SK-N-SH treated with all-trans-retinoic acid at 6 μM for 48 hours (cell line): ENCODE data around the gene SLC25A36.

Source experiments
- ARNTL ChIP-seq: fragments of 450-650 bp; formaldehyde crosslinking; IDR thresholded peaks from 2 replicates; pipeline ENCODE4 v1.5.0; 2020; ENCODE audit warnings: low read depth, mild to moderate bottlenecking, moderate library complexity, borderline replicate concordance
- BACH2 ChIP-seq: fragments of 250-450 bp; sonication (Bioruptor Pico); IDR thresholded peaks from 2 replicates; pipeline ENCODE4 v1.9.0; 2021; ENCODE audit warnings: mild to moderate bottlenecking, borderline replicate concordance
- CREB5 ChIP-seq: fragments of 250-450 bp; sonication (Bioruptor Pico); IDR thresholded peaks from 2 replicates; pipeline ENCODE4 v1.5.1; 2020; ENCODE audit warnings: low read depth, mild to moderate bottlenecking, moderate library complexity
- CSRNP3 ChIP-seq: fragments of 250-450 bp; sonication (Bioruptor Pico); IDR thresholded peaks from 2 replicates; pipeline ENCODE4 v1.5.1; 2021; ENCODE audit warnings: mild to moderate bottlenecking, moderate library complexity
- ESRRG ChIP-seq: fragments of 250-450 bp; sonication (Bioruptor Pico); IDR thresholded peaks from 2 replicates; pipeline ENCODE4 v1.6.1; 2021; ENCODE audit warnings: mild to moderate bottlenecking
- ISL1 ChIP-seq: fragments of 250-450 bp; sonication (Bioruptor Pico); IDR thresholded peaks from 2 replicates; pipeline ENCODE4 v2.1.2; 2022; ENCODE audit warnings: mild to moderate bottlenecking, moderate library complexity
- PATZ1 ChIP-seq: fragments of 250-450 bp; sonication (Bioruptor Pico); IDR thresholded peaks from 2 replicates; pipeline ENCODE4 v1.8.0; 2020; ENCODE audit warnings: mild to moderate bottlenecking, moderate library complexity, borderline replicate concordance
- SNAI2 ChIP-seq: fragments of 250-450 bp; sonication (Bioruptor Pico); IDR thresholded peaks from 2 replicates; pipeline ENCODE4 v1.5.0; 2020; ENCODE audit warnings: mild to moderate bottlenecking, moderate library complexity
- TCF4 ChIP-seq: fragments of 250-450 bp; sonication (Bioruptor Pico); IDR thresholded peaks from 2 replicates; pipeline ENCODE4 v1.8.0; 2021; ENCODE audit warnings: mild to moderate bottlenecking, moderate library complexity, borderline replicate concordance
- ZFP3 ChIP-seq: fragments of 250-450 bp; sonication (Bioruptor Pico); IDR thresholded peaks from 2 replicates; pipeline ENCODE4 v1.5.0; 2020; ENCODE audit warnings: mild to moderate bottlenecking, moderate library complexity
- ZNF8 ChIP-seq: fragments of 450-650 bp; formaldehyde crosslinking; IDR thresholded peaks from 2 replicates; pipeline ENCODE4 v1.5.0; 2020; ENCODE audit warnings: mild to moderate bottlenecking, moderate library complexity
- TF ChIP-seq, protein P1 (sequence below): fragments of 250-450 bp; sonication (Bioruptor Pico); IDR thresholded peaks from 2 replicates; pipeline ENCODE4 v1.8.0; 2021; ENCODE audit warnings: low read depth, mild to moderate bottlenecking, moderate library complexity, borderline replicate concordance

- TF ChIP-seq SNAI2 (CRISPR knock-in tag) (no peak), ARNTL (CRISPR knock-in tag) (no peak), ISL1 (CRISPR knock-in tag) (peak; percentile 80), ZFP3 (no peak), ESRRG (CRISPR knock-in tag) (no peak), CREB5 (no peak), CSRNP3 (CRISPR knock-in tag) (no peak), ZNF8 (no peak), PATZ1 (peak; percentile 89; the same call in 1 of the 2 replicates), TCF4 (CRISPR knock-in tag) (no peak), BACH2 (CRISPR knock-in tag) (no peak)
- TF ChIP-seq, protein P1, sequence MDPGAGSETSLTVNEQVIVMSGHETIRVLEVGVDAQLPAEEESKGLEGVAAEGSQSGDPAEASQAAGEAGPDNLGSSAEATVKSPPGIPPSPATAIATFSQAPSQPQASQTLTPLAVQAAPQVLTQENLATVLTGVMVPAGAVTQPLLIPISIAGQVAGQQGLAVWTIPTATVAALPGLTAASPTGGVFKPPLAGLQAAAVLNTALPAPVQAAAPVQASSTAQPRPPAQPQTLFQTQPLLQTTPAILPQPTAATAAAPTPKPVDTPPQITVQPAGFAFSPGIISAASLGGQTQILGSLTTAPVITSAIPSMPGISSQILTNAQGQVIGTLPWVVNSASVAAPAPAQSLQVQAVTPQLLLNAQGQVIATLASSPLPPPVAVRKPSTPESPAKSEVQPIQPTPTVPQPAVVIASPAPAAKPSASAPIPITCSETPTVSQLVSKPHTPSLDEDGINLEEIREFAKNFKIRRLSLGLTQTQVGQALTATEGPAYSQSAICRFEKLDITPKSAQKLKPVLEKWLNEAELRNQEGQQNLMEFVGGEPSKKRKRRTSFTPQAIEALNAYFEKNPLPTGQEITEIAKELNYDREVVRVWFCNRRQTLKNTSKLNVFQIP (CRISPR knock-in tag) = no peak
Observed at GRCh38 chr3:140953028-140953960, 11.7 kb downstream of the SLC25A36 start.
